ENCODE data around the gene HSPA13. TPM values are rescaled to one million over a fixed set of nuclear protein-coding genes. Genes with fewer than 3 reads are reported as not detected.

Gene HSPA13
- total and polyA plus RNA-seq, 10 of the 15 experiments (the other 5 are each of a cell fraction or from before 2014, with no cell fraction given), result 10.0 to 26.9 (median 18.6) TPM

DNA sequence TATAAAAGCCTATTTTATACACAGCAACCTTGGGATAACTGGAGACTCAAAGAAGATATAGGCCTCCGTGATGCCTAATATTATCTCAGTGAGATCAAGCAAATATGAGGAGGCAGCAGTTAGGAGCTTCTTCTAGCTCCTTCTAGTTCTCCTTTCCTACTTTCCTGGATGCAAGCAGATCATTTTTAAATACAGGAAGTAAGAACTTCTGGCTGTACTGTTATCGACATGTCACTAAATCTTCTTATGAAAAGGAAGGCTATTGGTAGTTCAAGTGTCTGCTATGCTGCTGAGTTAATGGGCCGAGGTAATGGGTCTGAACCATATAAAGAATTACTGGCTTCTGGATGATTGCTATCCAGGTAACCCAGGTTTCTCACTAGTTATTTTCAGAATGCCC, 15.9 kb downstream of the HSPA13 start:
- Histone ChIP-seq H2AFZ (ENCODE audit: control insufficient read depth, low read depth, low read length) (no peak overlapping the region), H3K4me3 (no peak overlapping the region), H3K9ac (ENCODE audit: control insufficient read depth, insufficient read depth, low read length) (no peak overlapping the region), H3K36me3 (ENCODE audit: control insufficient read depth in 2 of 2, insufficient read depth in 2 of 2, low read length in 1 of 2) (0 out of 4 replicates have a peak, but pooled peaks cover 0 to 3% of the 10 kb centered on the region in 2 experiments), H3K9me3 (replicated peaks; ENCODE audit: control insufficient read depth, insufficient read depth, low read length) (no peaks in the 10 kb centered on the region), H3K4me1 (ENCODE audit: control insufficient read depth, insufficient read depth, low read length) (no peaks in the 10 kb centered on the region), H3K4me2 (ENCODE audit: control insufficient read depth, insufficient read depth) (no peak overlapping the region), H3K27ac (ENCODE audit: control insufficient read depth, insufficient read depth) (no peak overlapping the region), H3K79me2 (ENCODE audit: control insufficient read depth, insufficient read depth, low read length) (no peaks in the 10 kb centered on the region), H3K27me3 (replicated peaks in 1 of 2; ENCODE audit: control insufficient read depth in 2 of 2, insufficient read depth in 2 of 2, low read length in 1 of 2) (no peaks in the 10 kb centered on the region), H4K20me1 (ENCODE audit: control insufficient read depth, insufficient read depth) (no peaks in the 10 kb centered on the region)
- 54% methylated on average over 3 of the region's 3 CpGs for WGBS (ENCODE audit: insufficient coverage, insufficient replicate concordance, low lambda C conversion rate, missing lambda C conversion rate)
- DNase-seq (ENCODE audit: low read depth, low spot score), result no peak
- RAD21 ChIA-PET (ENCODE audit: unreplicated experiment), result no interaction called here
- intact Hi-C loops (cut with micrococcal nuclease; ENCODE audit: unreplicated experiment) (no loop called here), in situ Hi-C loops (cut with MboI) (no loop called here)
- BruUV-seq (replicated peaks), result no TSS peak
- TF ChIP-seq PBX3 (IDR thresholded peaks at IDR 0.05; ENCODE audit: insufficient replicate concordance, low read depth, low read length) (no peak), RFX5 (IDR thresholded peaks at IDR 0.05; ENCODE audit: low read depth, low read length) (no peak), MTA2 (IDR thresholded peaks at IDR 0.05; ENCODE audit: low read depth) (no peak), ZZZ3 (IDR thresholded peaks at IDR 0.05; ENCODE audit: control insufficient read depth, insufficient read length, low read depth) (no peak), IKZF1 (conservative IDR thresholded peaks at IDR 0.05) (no peak), POLR2AphosphoS5 (IDR thresholded peaks at IDR 0.05; ENCODE audit: low read length) (no peak), ZBTB33 (IDR thresholded peaks at IDR 0.05) (no peak), STAT1 (conservative IDR thresholded peaks at IDR 0.05) (no peak), RELA (IDR thresholded peaks at IDR 0.05; ENCODE audit: borderline replicate concordance, partially characterized antibody) (no peak), NFXL1 (IDR thresholded peaks at IDR 0.05; ENCODE audit: borderline replicate concordance) (no peak), RAD21 (IDR thresholded peaks at IDR 0.05; ENCODE audit: insufficient read depth, low read depth, low read length) (no peak), ZSCAN29 (IDR thresholded peaks at IDR 0.05) (no peak), YBX1 (IDR thresholded peaks at IDR 0.05) (no peak), NKRF (conservative IDR thresholded peaks at IDR 0.05) (no peak), SMARCA5 (IDR thresholded peaks at IDR 0.05) (no peak), CBX5 (IDR thresholded peaks at IDR 0.05; ENCODE audit: low read depth) (no peak), NBN (IDR thresholded peaks at IDR 0.05) (no peak), NR2F1 (conservative IDR thresholded peaks at IDR 0.05) (no peak)
- TF ChIP-seq, protein P1, sequence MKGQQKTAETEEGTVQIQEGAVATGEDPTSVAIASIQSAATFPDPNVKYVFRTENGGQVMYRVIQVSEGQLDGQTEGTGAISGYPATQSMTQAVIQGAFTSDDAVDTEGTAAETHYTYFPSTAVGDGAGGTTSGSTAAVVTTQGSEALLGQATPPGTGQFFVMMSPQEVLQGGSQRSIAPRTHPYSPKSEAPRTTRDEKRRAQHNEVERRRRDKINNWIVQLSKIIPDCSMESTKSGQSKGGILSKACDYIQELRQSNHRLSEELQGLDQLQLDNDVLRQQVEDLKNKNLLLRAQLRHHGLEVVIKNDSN (IDR thresholded peaks at IDR 0.05; ENCODE audit: borderline replicate concordance, extremely low read length, insufficient read depth, low read depth, low read length), result no peak
- TF ChIP-seq, protein P2, sequence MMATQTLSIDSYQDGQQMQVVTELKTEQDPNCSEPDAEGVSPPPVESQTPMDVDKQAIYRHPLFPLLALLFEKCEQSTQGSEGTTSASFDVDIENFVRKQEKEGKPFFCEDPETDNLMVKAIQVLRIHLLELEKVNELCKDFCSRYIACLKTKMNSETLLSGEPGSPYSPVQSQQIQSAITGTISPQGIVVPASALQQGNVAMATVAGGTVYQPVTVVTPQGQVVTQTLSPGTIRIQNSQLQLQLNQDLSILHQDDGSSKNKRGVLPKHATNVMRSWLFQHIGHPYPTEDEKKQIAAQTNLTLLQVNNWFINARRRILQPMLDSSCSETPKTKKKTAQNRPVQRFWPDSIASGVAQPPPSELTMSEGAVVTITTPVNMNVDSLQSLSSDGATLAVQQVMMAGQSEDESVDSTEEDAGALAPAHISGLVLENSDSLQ (IDR thresholded peaks at IDR 0.05), result no peak
- no peak for ATAC-seq
- CTCF ChIA-PET, result no interaction called here
- no peak for FAIRE-seq
- POLR2A ChIA-PET, result no interaction called here
- SMC1A ChIA-PET (ENCODE audit: uncharacterized antibody, unreplicated experiment), result no interaction called here

All from GM12878 (cell line).